Femur (tissue), 1 donor: Measurements from ENCODE around the gene ADCY6.

ENCODE experiments used
- DNase-seq: peaks from one replicate; pipeline ENCODE4 v3.0.0-alpha.2; 2017

The ADCY6 gene

DNA sequence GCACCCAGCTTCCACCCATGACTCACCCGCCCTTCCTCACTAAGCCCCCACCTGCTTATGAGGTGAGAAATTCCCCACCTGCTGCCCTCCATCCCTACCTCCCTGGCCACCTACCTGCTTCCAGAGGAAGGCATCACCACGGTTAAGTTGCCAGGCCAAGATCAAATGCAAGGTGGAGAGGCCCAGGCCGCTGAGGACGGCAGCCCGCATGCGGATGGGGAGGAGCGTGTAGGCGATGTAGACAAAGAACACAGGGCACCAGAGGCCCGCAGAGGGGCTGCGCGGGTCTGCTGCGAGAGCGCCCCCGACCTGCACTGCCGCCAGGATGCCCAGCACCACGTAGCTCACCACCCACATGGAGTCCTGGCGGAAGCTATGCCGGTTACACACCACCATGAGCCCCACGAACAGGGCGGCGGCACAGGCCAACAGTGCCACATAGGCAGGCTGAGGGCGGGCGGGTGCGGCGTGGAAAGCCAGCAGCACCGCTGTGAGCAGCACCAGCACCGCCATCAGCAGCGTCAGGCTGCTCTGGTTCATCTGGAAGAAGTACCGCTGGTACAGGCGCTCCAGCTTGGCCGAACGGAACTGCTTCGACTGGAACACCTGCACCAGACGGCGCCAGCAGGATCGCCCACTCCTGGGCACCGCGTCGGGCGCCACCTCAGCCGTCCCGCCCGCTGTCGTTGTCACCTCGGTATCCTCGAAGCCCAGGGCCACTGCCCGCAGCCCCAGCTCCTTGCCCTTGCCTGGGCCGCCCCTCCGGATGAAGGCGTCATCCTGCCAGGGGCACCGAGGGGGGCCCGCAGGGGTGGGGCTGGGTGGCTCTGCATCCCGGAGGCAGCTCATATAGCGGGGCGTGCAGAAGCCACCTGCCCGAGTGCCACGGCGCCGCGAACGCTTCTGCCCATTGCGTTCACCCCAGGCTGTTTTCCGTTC, 6.2 kb downstream of the ADCY6 start:
- DNase-seq: no peak

DNA sequence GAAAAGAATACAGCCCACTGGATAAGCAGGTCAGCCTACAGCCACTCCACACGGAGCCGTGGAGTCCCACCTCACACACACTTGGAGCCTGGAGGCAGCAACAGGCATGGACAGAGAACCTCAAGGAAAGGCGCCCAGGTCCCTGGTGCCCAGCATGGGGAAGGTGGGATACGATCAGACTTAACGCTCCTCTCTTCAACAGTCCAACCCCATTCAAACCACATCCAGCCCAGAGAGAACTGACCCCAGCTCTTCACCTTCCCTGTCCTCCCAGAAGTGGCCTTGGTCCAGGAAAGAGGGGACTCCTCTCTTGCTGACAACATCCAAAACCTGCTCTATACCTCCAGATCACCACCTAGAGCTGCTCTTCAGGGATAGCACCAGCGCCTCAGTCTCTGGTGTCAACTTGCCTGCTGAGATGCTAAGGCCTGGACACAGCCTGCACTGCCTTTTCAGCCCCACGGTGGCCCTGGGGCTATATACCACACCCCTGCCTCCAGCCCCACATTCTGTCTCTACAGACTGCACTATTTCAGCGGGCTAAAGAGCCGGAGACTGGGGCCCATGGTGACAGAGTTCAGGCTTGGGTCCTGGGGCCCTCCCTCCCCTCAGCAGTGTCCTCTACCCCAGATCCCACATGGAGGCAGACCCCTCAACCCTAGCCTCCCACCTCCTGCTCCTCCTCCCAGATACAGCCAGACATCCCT, 7.0 kb downstream of the ADCY6 start:
- DNase-seq: no peak

DNA sequence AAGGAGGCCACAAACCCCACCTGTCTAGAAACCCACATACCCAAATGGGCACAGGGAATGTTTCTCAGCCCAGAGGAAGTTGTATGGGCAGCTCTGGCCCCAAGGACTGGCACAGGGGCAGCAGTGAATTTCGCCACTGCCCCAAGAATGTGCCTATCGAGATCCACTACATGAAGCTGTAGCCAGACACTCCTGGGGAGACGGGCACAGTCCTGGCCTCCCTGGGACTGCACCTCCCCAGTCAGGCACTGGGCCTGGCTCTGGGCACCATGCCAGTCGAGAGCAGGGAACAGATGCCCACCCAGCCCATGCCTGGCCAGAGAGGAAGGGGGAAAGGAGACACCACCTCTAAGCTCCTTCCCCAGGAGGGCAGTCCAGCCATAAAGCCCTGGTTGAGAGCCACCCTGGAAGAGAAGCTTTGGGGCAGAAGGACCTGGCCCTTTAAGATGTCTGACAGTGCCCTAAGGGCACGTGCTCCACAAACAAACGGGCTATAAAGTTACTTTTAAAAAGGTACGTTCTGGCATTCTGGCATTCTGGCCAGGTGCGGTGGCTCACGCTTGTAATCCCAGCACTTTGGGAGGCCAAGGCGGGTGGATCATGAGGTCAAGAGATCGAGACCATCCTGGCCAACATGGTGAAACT, 8.4 kb downstream of the ADCY6 start:
- DNase-seq: no peak

DNA sequence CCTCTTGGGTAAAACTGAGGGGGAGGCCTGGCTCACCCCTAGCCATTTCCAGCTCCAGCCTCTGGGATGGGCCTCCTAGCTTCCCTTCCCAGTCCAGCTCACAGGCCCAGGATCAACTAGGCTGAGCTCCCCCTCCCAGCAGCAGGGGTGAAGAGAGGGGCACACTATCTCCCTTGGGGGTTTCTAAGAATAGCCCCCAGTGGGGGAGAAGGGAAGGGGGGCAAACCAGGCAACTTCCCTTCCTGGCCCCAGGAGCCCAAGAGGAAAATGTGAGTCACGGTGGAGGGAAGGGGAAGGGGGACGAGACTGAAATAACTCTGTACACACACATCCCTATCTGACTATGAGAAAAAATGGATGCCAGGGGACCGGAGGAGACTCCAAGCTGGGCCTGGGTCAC, 9.0 kb downstream of the ADCY6 start:
- peak; percentile 70 for DNase-seq

DNA sequence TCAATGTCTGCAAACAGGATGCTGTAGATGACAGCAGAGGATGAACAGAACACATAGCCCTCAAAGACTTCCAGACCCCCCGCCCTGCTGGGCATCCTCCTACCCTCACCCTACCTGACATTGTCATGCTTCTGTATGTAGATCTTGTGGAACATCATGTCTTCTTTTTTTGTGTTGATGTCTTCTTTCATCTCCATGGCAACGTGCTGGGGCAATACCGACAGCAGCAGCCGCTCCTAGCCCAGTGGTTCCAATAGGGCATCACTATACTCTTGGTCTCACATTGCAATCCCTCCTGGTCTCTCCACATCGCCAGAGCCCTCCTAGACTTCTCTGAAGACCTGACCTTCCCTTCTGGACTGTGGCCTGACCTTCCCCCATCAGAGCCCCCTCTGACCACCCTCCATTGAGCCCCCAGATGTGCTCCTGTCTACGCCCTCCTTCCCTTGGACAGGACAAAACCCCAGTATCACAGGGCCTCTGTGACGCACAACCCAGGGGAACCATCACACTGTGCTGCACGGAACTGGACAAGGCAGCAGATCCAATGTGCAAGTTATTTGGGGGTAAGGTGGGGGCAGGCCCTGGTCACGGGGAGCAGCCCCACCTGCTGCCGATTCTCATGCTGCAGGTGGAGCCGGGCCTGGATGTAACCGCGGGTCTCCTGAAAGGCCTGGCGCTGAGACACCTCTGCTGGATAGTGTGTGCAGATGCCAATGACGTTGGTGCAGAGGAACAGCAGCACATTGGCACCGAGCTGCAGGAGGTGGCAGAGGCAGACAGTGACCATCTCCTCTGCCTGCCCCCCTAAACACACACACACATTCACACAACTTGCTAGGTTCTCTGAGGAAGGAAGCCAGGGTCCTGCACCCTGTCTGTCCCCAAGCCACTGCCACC, 11.1 kb downstream of the ADCY6 start:
- DNase-seq: no peak

DNA sequence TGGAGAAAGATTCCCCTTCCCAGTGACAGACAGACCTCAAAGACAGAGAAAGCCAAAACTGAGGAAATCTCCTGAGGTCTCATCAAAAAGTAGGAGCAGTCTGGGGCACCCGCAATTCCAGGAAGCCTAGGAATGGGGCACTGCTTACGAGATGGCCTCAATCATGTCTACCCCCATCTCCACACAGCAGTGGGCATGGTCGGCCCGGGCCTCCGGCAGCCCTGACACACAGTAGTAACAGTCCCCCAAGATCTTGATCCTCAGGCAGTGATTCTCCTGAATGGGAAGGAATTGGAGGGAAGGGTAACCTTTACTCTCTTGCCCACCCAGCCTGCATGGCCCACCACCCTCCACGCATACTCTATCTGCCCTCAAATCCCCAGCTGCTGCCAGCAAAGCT, 11.9 kb downstream of the ADCY6 start:
- DNase-seq: no peak

DNA sequence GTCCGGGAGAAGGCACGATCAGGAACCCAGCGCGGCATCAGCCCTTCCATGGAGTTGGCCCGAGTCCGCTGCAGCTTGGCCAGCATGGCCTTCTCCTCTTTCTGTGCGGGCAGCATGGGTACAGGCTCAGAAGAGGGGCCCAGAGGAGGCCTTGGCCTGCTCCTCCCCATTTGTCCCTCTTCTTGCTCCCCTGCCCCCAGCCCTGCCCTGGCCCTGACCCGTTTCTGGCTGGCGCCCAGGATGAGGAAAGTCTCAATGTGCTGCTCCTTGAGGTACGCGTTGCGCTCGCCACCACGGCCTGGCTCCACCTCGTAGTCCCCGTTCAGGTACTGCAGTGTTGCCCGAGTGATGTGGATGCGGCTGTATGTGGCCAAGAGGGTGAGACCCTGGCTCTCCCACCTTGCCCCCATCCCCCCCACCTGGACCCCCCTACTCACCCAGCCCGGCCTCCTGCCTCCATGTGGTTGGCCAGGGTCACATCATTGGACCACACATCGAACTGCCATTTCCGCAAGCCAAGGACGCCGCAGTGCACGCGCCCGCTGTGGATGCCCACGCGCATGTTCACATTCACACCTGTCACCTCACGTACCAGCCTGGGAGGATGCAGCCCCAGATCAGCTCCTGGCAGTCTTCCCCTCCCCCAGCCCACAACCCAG, 12.8 kb downstream of the ADCY6 start:
- no peak for DNase-seq

DNA sequence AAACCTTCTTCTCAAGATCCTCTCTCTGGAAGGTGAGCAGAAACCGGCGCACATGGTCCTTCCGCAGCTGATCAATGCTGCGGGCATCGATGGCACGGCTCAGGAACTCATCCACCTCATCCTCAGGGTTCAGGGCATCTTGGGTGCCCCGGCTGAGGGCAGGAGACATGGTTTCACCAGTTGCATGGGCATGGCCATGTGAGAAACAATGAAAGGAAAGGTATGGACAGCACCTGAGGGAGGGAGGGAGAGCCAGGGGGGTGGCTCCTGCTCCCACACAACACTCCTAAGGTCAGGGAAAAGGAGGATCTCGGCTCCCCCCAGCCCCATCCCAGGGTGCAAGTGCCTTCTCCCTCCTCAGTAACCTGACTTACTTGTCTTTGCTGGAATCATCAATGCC, 13.6 kb downstream of the ADCY6 start:
- no peak for DNase-seq

DNA sequence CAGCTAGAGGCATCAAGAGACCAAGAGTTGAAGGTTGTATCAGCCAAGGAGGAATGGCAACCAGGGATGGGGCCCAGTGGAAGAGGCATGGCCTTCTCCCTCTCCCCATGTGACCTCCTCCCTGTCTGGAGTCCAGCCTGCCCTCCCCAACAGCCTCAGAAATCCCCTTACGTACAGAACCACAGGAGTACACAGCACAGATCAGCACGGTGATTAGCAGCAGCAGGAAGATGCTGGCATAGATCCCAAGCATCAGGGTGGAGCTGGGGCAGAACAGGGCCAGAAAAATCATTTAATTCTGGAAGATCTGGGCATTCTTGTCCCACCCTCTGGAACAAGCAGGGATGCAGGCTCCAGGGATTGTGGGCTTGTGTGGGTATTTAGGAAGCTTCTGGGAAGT, 14.4 kb downstream of the ADCY6 start:
- DNase-seq: no peak

DNA sequence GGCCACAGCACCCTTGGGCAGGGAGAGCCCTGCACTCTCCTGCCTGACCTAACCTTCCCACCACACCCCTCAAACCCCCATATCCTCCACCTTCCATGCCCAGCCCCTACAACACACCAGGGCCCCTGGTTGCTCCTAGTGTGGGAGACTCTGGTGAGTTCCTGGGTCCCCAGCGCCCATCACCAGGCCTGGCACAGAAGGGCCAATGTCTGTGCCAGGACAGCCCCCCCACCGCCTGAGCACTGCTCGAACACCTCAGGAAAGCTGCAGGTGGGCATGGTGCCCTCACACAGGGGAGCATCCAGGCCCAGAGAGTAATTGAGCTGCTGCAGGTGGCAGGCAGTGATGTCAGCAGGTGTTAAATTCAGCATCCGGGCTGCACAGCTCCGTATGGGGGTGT, 15.2 kb downstream of the ADCY6 start:
- no peak for DNase-seq

DNA sequence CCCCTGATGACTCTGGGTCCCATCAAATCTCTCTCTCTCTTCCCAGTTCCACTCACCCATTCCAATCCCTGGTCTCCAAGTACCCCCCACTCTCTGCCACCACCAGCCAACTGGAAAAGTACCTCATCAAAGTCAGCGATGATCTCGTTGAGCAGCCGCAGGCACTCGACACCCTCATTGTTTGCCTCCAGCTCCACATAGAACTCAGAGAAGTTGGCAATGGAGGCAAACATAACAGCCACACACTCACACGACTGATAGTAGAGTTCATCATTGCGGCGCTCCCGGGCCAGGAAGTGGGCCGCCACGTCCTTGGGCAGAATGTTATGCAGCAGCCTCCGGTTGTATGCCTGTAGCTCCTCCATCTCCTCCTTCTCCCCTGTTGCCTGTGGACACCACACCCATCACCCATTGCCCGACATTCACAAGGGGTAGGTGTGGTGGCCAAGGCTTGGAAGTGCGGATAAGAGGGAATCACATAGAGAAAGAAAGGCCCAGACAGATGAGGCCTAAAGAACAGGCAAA, 17.2 kb downstream of the ADCY6 start:
- DNase-seq: no peak

DNA sequence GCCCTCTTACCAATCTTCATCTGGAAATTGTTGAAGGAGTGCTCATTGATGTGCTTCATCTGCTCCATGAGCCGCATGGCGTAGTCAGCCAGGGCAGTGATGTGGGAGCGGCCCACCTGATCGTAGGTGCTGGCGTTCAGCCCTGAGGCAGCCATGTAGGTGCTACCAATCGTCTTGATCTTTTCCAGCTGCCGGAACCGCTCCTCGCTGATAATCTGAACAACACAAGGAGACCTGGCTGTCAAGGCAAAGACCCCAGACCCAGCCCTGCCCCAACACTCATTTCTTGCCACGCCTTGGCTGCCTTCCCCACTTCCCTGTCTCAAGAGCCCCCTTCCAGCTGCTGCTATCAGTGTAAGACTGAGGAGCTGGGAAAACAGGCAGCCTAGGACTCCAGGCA, 18.1 kb downstream of the ADCY6 start:
- no peak for DNase-seq

DNA sequence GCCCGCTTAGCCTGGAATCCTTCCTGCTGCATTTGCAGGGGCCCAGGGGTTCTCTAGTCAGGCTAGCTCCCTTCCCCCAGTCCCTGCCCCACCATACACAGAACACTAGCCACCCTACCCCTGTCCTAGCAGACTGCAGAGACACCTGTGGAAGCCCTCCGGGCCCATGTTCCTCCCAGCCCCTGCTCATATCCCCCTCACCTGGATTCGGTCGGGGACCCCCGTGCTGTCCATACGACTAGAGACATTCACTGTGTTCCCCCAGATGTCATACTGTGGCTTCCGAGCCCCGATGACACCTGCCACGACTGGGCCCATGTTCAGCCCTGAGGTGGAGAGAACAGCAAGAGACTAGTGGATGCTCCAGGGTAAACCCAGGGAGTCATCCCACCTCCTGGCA, 20.2 kb downstream of the ADCY6 start:
- DNase-seq: no peak

DNA sequence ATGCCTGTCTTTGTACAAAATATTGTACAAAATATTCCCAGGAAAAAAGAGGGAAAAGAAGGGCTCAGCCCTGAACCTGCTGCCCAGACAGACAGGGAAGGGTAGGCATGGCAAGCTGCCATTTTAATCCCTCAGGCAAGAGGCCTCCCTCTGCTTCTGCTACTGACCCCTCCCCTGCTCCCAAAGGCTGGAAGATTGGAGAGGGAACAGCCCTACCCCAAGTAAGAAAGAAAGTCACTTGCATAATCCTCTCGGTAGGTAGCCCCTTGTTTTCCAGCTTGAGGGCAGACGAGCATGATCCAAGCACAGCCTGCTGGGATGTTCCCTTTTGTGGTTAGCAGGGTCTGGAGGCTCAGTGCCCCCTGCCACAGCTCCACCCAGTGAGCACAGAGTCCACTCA, 20.7 kb downstream of the ADCY6 start:
- no peak for DNase-seq

DNA sequence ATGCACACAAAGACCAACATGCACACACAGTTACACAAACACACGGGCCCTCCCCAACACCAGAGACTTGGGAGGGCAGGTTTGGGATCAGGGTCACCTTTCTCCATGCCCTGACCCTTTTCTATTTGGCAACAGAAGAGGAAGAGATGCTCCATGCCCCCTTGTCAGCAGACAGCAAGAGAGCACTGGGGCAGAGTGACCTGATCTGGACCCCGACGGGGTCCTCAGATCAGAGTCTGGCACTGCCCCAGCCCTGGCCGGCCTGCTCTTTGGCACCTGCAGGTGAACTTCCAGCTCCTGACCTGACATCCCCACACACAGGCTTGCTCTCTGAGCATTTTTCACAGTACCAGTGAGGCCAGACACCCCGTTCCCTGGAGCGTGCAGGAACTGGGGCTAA, 21.4 kb downstream of the ADCY6 start:
- DNase-seq: no peak

DNA sequence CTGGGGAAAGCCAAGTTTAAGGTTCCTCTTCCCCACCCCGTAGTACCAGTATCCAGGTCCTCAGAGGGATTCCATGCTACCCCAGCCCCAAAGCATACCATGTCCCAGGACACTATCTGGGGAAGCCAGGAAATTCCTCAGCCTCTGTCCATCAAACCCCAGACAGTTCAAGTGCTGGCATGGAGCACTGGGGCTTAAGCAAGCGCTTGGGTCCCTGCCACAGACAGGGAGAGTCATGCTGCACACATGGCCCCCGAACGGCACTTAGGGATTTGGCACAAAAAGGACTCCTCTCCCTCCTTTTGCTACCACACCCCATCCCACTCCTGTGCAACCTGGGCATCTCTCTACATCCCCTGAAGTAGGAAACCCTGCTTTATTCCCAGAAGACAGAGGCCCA, 21.8 kb downstream of the ADCY6 start:
- DNase-seq: no peak

DNA sequence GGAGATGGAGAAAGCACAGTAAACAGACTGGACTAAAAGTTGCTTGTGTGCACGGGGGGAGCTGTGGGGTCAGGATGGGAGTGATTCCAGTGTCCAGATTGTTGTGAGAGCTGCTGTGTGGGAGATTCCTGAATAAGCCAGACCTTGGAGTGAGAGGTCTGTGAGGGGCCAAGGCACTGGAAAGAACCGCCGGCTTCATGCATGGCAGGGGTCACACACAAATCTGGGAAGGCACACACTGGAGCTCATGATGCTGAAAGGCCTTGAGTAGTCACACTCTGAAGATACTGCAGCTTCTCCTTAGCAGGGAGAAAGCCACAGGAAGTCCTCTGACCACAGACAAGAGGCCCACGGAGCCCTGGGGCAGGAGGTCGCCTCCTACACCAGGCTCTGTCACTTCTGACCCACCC, 23.1 kb downstream of the ADCY6 start:
- no peak for DNase-seq

DNA sequence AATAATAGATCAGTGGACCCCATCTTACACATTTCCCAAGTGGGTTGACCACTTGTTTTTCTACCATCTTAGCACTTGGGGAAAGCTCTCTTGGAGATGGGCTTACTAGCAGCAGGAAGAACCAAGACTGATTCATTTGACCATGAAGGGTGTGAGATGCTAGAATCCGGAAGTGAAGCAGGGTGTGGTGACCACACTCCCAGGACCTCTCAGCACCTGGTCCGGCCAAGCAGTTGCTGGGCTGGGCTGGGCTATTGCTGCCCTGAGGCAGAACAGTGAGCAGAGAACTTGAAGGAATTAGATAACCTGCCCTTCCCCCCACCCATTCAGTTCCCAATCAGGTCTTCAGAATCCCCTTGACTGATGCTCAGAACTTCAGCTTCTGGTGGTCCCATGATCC, 24.4 kb downstream of the ADCY6 start:
- DNase-seq: no peak

DNA sequence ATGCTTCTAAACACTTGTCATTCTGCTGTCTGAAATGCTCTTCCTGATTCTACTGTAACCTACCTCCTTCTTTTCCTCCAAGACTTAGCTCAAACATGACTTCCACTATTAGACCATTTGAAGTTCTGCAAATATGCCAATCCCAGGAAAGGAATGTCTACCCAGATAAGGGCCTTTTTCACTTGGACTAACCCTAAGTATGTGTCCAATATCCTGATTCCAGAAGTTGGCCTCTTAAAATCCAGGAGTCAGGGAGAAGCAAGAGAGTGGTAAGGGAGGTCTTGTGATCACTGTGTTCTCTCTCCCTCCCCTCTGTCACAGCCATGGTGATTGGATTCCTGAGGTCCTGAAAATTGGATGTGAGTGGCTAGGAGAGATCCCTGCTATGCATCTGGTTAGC, 30.2 kb downstream of the ADCY6 start:
- no peak for DNase-seq

DNA sequence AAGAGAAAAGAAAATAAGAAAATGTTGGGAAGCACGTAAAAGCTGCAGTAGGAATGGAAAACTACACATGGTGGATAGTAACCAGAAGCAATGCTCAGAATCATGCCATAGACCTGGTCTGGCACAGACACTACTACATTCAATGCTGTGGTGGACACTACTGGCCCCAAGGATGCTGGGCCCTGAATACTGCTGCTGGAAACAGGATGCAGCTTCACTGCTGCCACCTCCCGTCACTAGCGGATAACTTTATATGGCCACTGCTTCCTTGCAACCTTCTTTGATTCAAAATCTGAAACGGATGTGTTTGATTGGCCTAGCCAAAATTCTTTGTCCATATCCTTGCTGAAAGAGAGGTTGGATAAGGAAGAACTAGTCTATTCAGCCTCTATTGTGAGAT, 30.7 kb downstream of the ADCY6 start:
- no peak for DNase-seq

DNA sequence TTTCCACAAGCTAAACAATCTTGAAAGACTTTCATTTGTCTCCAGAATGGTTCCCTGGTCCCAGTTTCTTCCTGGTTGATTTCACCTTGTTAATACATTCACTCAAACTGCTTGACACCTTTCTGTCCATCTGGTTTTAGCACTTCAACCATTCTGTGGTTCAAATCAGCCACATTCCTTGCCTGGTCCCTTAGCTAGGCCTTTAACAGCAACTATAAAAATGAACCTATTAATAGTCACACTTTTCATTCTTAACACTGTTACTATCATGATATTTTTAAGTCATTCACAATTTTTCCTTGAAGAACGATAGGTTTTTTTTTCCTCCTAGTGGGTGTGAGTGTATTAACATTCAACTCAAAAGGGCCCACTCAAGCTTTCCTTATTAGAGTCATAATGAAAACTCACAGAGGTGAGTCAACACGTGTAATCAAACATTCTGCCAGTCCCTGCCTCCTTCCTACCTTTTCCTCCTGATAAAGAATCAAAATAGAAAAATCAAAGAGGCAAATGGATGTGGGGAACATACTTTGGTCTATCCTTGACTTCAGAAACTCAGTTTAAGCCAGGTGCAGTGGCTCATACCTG, 38.0 kb downstream of the ADCY6 start:
- DNase-seq: no peak

DNA sequence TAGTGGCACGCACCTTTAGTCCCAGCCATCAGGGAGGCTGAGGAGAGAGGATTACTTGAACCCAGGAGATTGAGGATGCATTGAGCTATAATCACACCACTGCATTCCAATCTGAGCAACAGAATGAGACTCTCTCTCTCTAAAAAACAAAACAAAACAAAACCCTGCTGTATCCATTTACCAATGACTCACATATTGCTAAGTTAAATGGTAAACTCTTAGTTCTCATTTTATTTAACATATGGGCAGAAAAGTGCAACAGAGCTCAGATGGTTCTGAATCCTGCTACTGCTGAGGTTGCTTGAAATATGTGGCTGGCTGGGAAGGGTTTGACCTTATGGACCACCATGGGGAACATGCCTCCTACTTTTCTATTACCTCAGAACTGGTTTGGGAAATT, 38.7 kb downstream of the ADCY6 start:
- DNase-seq: no peak
